Thymus (tissue), 11 donors: Measurements from ENCODE around the gene TBX1. TPM values are rescaled to one million over a fixed set of nuclear protein-coding genes. Genes with fewer than 3 reads are reported as not detected.

Source experiments
- DNase-seq, 9 donors: peaks; one replicate each; pipeline ENCODE4 v3.0.0-alpha.2; 2013; ENCODE audit warnings: low spot score in 9 of 9, low read depth in 6 of 9, missing footprints in 1 of 9
- H3K27ac ChIP-seq, 2 donors: one replicate each; pipeline ENCODE4 v1.5.1; 2013; ENCODE audit warnings: control low read depth in 1 of 2, low read depth in 1 of 2, low read length in 1 of 2, mild to moderate bottlenecking in 1 of 2, moderate library complexity in 1 of 2
- H3K27me3 ChIP-seq, 2 donors: one replicate each; pipeline ENCODE4 v1.5.1; 2013; ENCODE audit warnings: low read length in 1 of 2; ENCODE audit not compliant: control insufficient read depth in 2 of 2, insufficient read depth in 1 of 2
- H3K36me3 ChIP-seq, 2 donors: one replicate each; pipeline ENCODE4 v1.5.1; 2013; ENCODE audit warnings: low read length in 1 of 2, mild to moderate bottlenecking in 1 of 2, moderate library complexity in 1 of 2; ENCODE audit not compliant: control insufficient read depth in 2 of 2, insufficient read depth in 2 of 2
- H3K4me1 ChIP-seq, 2 donors: one replicate each; pipeline ENCODE4 v1.5.1; 2013; ENCODE audit warnings: low read length in 2 of 2; ENCODE audit not compliant: control insufficient read depth in 2 of 2, insufficient read depth in 2 of 2
- H3K4me3 ChIP-seq, 2 donors: one replicate each; pipeline ENCODE4 v1.5.1; 2013; ENCODE audit warnings: low read length in 2 of 2, control low read depth in 1 of 2, mild to moderate bottlenecking in 1 of 2
- H3K9me3 ChIP-seq, 2 donors: one replicate each; pipeline ENCODE4 v1.5.1; 2013; ENCODE audit warnings: low read length in 1 of 2, mild to moderate bottlenecking in 1 of 2; ENCODE audit not compliant: control insufficient read depth in 2 of 2, insufficient read depth in 1 of 2
- WGBS: extraction: QIAGEN DNeasy Blood & Tissue Kit; methylation state at CpG from one replicate; pipeline ENCODE4 v1.1.7; 2013; 5-methylcytosine and 5-hydroxymethylcytosine counted together
- polyA plus RNA-seq: library from polyadenylated mRNA; stranded (reverse); fragments of 200-250 nt; gene quantifications from one replicate; pipeline ENCODE4 v1.2.3, GENCODE V29; 2013
- total RNA-seq: library from RNA; stranded (reverse); fragments of 120-200 nt; gene quantifications from one replicate; pipeline ENCODE4 v1.2.4, GENCODE V29; 2013
- donor health status: healthy.

TBX1 gene
- total and polyA plus RNA-seq, 2 donors, result 0.05 to 0.96 TPM

DNA sequence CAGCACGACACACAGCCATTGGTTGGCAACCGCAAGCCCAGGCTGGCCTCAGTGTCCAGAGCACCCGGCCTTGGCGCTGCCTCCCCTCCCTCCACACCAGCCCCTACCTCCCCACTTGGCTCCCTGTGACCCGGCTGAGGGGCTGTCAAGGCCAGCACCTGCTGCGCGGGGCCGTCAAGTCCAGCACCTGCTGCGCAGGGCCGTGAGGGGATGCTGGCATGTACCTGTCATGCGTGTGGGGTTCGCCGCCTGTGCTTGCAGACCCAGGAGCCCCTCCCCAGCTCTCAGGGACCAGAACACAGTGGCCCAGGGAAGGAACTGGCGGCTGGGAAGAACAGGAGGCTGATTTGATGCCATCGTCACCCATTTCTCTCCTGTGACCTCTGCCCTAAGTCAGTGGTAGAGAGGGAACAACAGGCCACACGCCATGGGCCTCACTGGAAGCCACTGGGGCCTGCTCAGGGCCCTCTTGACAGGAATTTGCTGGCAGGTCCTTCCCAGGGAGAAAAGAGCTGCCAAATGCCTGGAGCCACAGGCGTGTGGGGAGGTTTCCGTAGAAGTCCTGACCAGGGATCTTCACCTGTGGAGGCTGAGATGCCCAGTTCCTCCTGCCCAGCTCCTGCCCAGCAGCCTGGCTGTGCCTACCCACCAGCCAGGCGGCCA, 37.6 kb downstream of the TBX1 start:
- DNase-seq, result no peak
- Histone ChIP-seq H3K4me1 (no peaks in the 10 kb centered on the region), H3K4me3 (no peak overlapping the region), H3K27ac (no peak overlapping the region), H3K9me3 (peaks cover 1 to 7% of the 10 kb centered on the region in 2 donors), H3K27me3 (no peaks in the 10 kb centered on the region), H3K36me3 (peaks cover 14 to 36% of the 10 kb centered on the region in 2 donors)
- 98% methylated on average over 19 of the region's 19 CpGs for WGBS

DNA sequence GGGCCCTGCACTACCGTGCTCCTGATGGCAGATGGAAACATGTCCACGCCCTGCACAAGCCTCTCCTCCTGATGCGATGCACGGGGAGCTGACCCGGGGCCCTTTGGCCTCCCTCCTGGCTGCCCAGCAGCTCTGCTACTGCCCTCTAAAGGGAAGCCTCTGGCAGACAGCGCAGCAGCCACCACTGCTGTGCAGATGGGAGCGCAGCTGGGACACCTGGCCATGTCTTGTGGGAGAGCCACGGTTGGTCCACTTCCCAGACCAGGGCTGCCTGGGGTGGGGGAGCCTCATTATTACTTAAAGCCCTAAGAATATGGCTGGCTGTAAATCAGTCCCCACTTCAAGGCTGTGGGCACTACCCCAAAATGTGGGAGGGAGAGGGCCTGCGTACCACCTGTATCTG, 38.3 kb downstream of the TBX1 start:
- no peak for DNase-seq
- Histone ChIP-seq H3K4me1 (no peaks in the 10 kb centered on the region), H3K27me3 (no peaks in the 10 kb centered on the region), H3K27ac (no peak overlapping the region), H3K9me3 (peaks cover 1 to 7% of the 10 kb centered on the region in 2 donors), H3K36me3 (peaks cover 14 to 40% of the 10 kb centered on the region in 2 donors), H3K4me3 (no peak overlapping the region)
- 94% methylated on average over 9 of the region's 9 CpGs for WGBS

DNA sequence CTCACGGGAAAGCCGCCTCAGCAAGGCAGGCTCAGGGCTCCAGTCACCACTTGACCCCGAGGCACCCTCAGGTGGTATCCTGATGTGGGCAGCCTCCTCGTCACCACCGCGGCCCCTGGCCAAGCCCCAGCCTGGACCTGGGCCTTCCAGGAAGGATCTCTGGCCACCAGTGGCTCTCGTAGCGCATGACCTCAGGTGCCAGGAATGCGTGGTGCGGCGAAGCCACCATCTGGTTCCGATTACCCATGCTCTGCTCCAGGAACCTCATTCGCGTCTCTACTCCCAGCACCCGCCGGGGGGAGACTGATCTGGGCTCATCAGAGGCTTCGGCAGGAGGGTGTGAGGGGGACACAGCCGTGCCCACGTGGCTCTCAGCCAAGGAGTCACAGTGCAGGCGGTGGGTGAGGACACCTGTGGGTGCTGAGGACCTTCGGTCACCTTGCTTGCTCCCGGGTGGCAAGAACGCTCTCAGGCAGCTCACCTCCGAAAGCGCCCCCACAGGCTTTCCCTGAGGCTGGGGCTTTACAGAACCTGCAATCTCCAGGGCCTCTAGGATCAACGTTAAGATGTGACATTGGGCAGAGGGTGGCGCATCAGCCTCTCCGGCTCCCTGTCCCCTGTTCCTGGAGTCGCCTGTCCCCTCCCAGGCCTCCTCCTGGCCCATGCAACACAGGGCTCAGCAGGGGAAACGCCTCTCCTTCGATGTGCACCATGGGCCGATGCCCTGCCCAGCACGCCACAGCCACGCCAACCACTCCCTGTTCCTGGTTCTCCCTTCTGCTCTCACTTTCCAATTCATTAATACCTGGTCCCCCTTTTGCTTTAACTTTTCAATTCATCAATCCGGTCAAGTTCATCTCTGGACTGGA, 39.0 kb downstream of the TBX1 start:
- H3K36me3 ChIP-seq, result peaks cover 14 to 41% of the 10 kb centered on the region in 2 donors
- WGBS, result 98% methylated on average over 35 of the region's 35 CpGs
- DNase-seq, result no peak
- H3K27me3 ChIP-seq, result no peaks in the 10 kb centered on the region
- no peak overlapping the region for H3K4me3 ChIP-seq
- H3K27ac ChIP-seq, result no peak overlapping the region
- H3K4me1 ChIP-seq, result no peaks in the 10 kb centered on the region
- H3K9me3 ChIP-seq, result peaks cover 3 to 7% of the 10 kb centered on the region in 2 donors

DNA sequence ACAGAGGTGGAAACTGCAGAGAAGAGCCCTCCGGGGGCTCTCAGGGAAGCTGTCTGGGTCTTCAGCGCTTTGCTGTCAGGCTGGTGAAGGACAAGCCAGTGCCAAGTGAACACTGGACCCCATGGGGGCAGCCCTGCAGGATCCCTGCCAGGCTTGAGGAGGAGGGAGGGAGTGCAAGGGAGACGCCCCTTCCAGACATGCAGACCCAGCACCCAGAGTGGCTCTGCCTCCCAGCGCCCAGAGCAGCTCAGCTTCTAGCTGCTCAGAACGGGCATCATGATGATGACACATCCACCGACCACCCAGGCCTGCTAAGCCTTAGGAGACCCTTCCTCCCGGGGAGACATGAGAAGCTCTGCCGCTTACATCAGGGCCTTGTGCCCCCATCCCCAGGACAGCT, 39.7 kb downstream of the TBX1 start:
- H3K36me3 ChIP-seq, result peaks cover 16 to 48% of the 10 kb centered on the region in 2 donors
- H3K4me1 ChIP-seq, result no peaks in the 10 kb centered on the region
- no peak for DNase-seq
- no peak overlapping the region for H3K27ac ChIP-seq
- H3K9me3 ChIP-seq, result peaks cover 3 to 7% of the 10 kb centered on the region in 2 donors
- WGBS, result 97% methylated on average over 8 of the region's 8 CpGs
- no peak overlapping the region for H3K4me3 ChIP-seq
- no peaks in the 10 kb centered on the region for H3K27me3 ChIP-seq

DNA sequence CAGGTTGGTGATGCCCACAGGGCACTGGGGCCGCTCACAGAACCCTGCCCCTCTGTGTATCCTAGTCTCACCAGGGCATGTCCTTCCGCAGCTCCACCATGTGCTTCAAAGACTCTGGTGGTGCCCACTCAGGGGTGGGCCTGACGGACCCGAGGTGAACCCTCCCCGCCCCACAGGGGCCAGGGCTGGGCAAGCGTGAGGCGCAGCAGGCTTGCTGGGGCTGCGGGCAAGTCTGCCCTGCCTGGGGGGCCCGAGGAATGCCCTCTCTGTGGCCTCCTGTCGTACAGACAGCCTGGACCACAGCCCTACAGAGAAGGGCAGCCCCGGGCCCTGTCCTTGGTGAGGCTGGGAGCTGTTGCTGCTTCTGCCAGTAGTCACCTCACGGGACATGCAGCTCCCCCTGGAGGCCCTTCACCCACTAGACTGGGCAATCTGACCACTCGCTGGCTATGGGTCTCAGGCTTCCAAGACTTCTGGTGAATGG, 40.2 kb downstream of the TBX1 start:
- H3K27ac ChIP-seq, result no peak overlapping the region
- H3K36me3 ChIP-seq, result peaks cover 16 to 46% of the 10 kb centered on the region in 2 donors
- no peak for DNase-seq
- H3K27me3 ChIP-seq, result no peaks in the 10 kb centered on the region
- peaks cover 3 to 7% of the 10 kb centered on the region in 2 donors for H3K9me3 ChIP-seq
- WGBS, result 97% methylated on average over 13 of the region's 13 CpGs
- no peaks in the 10 kb centered on the region for H3K4me1 ChIP-seq
- H3K4me3 ChIP-seq, result no peak overlapping the region

DNA sequence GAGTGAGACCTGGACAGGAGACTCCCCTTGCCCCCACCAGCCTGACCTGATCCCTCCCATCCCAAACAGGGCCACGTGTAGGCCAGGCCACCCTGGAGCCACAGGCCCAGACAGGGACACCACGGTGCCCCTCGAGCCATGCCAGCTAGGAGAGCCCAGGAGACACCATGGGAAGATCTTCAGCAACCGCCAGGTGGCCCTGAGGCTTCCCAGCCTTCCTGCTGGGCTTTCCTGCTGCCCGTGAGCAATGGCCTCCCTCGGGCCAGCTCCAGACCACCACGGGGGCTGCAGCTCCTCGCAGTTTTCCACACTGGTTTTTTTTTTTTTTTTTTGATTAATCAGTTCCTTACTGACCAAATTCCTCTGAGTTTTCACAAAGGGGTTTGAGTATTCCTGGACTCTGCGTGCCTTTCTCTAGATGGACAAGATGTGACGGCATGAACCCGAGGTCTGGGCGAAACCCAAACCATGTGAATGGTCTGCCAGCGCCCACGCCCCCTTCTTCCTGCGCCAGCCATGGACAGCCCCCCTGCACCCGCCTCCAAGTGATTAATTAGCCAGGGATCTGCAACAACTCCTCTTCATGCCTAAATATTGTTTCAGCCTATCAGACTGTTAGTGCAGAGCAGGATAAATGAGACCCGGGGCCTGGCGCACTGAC, 40.9 kb downstream of the TBX1 start:
- WGBS, result 97% methylated on average over 18 of the region's 18 CpGs
- peaks cover 21 to 48% of the 10 kb centered on the region in 2 donors for H3K36me3 ChIP-seq

DNA sequence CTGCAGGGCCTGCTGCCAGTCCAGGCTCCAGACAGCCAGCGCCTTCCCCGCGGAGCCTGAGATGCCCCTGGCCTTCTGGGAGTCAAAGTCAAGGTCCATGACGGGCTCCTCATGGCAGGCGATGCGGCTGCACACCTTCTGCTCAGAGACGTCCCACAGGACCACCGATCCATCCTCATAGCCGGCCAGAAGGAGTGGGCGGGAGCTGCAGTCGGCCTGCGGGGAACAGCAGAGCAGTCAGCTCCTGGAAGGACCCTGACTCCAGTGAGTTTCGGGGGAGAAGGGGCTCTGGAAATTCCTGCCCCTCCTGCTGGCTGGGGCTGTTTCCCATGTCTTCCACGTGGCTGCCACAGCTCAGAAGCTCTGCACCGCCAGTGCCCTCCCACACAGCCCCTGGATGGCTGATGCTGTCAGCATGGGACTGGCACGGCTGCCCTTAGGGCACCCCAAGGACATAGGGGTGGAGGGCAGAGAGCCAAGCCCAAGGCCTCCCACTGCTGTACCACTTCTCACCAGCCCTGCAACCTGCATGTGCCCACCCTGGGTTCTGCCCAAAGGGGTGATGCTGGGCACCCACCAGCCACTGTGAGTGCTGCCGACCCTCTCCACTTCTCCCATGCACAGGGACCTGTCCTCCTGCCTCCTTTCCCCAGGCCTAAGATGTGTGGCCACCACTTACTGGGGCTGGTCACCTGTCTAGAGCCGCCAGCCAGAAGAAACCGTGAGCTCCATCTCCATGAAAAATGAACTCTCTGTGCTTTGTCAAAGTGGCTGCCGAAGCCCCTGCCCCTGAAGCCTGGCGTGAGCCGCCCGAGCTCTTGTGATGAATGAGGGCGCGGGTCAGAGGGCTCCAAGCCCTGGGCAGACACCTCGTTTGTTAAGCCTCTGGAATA, 41.7 kb downstream of the TBX1 start:
- Histone ChIP-seq H3K27ac (no peak overlapping the region), H3K4me1 (peaks cover 0 to under 1% of the 10 kb centered on the region in 2 donors), H3K9me3 (peaks cover 3 to 7% of the 10 kb centered on the region in 2 donors), H3K27me3 (no peaks in the 10 kb centered on the region), H3K36me3 (peaks cover 23 to 53% of the 10 kb centered on the region in 2 donors), H3K4me3 (no peak overlapping the region)
- DNase-seq, result no peak
- 95% methylated on average over 26 of the region's 26 CpGs for WGBS

More for the DNA sequence above, 40.9 kb downstream of the TBX1 start:
- H3K4me1 ChIP-seq, result no peaks in the 10 kb centered on the region
- no peak overlapping the region for H3K27ac ChIP-seq
- no peak for DNase-seq
- H3K4me3 ChIP-seq, result no peak overlapping the region
- H3K9me3 ChIP-seq, result peaks cover 3 to 7% of the 10 kb centered on the region in 2 donors
- no peaks in the 10 kb centered on the region for H3K27me3 ChIP-seq

DNA sequence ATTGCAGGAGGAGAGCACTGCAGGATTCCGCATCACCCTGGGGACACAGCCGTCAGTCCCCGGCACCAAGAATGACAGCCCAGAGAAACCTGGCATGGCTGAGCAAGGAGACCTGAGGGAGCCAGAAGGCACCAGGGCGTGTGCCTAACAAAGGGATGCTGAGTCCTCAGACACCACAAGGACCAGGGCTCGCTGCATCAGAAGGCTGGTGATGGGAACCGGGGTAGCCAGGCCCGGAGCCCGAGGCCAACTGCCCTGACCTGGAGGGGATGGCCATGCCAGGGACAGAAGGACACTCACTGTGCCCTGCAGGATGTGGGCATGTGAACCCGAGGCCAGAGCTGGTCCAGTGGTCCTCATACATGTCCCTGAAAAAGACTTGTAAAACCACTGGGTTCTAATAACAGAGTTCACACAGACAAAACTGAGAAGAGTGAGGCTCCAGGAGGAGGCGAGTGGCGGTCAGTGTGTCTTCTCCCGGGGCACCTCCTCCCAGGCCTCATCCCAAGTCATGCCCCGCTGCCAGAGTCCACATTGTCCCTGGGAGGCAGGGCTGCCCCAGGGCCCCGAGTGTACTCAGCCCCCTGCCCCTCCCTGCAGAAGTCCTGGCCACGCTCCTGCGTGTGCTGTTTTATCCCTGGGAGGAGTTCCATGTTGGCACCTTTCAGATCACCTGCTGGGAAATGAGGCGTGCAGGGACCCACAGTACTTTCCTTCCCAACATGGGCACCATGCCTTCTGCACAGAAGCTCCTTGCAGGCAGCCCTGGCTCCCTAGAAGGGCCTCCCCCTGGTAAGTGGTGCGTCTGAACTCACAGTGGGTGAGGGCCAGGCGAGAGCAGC, 42.5 kb downstream of the TBX1 start:
- Histone ChIP-seq H3K4me3 (no peak overlapping the region), H3K27me3 (no peaks in the 10 kb centered on the region), H3K36me3 (peaks cover 23 to 53% of the 10 kb centered on the region in 2 donors), H3K9me3 (peaks cover 3 to 7% of the 10 kb centered on the region in 2 donors), H3K27ac (no peak overlapping the region), H3K4me1 (peaks cover 0 to 10% of the 10 kb centered on the region in 2 donors)
- DNase-seq, result no peak
- WGBS, result 98% methylated on average over 19 of the region's 19 CpGs
